ENCODE measurements around the gene DCDC2.
"Not testable (repeated sequence)": the region's sequence is repeated elsewhere in the genome, so short reads cannot be mapped to it uniquely, and the experiment has no call there.

The DCDC2 gene

GRCh38 chr6:24376871-24377270 lies 19.0 kb upstream of the DCDC2 start:
- DNase-seq (ENCODE audit: low spot score), result no peak
- TF ChIP-seq CTCF (IDR thresholded peaks at IDR 0.05; ENCODE audit: extremely low read depth, insufficient read depth, missing control alignments), result no peak
- in situ Hi-C loops (cut with MboI; ENCODE audit: low pct_unique_long_range_greater_than_20kb, low sequenced_read_pairs, unreplicated experiment), result no loop called here

GRCh38 chr6:24374612-24375011 lies 16.8 kb upstream of the DCDC2 start:
- DNase-seq (ENCODE audit: low spot score), result no peak
- in situ Hi-C loops (cut with MboI; ENCODE audit: low pct_unique_long_range_greater_than_20kb, low sequenced_read_pairs, unreplicated experiment), result no loop called here
- no peak for TF ChIP-seq CTCF (IDR thresholded peaks at IDR 0.05; ENCODE audit: extremely low read depth, insufficient read depth, missing control alignments)

DNA sequence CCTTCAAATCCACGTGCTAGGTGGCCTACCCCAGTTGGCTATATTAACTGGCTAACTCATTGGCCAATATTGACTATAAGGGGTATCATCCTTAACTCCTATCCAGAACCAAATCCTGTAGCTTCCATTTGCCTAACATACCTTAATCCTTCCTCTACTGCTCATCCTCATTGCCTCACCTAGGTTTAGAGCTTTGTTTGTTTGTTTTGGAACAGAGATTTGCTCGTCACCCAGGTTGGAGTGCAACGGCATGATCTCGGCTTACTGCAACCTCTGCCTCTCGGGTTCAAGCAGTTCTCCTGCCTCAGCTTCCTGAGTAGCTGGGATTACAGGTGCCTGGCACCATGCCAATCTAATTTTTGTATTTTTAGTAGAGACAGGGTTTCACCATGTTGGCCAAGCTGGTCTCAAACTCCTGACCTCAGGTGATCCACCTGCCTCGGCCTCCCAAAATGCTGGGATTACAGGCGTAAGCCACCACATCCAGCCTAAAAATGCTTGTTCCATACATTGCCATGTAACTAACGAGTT lies 7.3 kb upstream of the DCDC2 start:
- in situ Hi-C loops (cut with MboI; ENCODE audit: low pct_unique_long_range_greater_than_20kb, low sequenced_read_pairs, unreplicated experiment); DNase-seq (ENCODE audit: low spot score): not testable (repeated sequence)

- DNase-seq (ENCODE audit: low spot score); in situ Hi-C loops (cut with MboI; ENCODE audit: low pct_unique_long_range_greater_than_20kb, low sequenced_read_pairs, unreplicated experiment): not testable (repeated sequence)
Observed at GRCh38 chr6:24362363-24362762, 4.5 kb upstream of the DCDC2 start.

- TF ChIP-seq CTCF (IDR thresholded peaks at IDR 0.05; ENCODE audit: extremely low read depth, insufficient read depth, missing control alignments), result peak; percentile 94
- DNase-seq (ENCODE audit: low spot score), result peak; percentile 78
- in situ Hi-C loops (cut with MboI; ENCODE audit: low pct_unique_long_range_greater_than_20kb, low sequenced_read_pairs, unreplicated experiment), result no loop called here
Observed at GRCh38 chr6:24359640-24360454, 2.0 kb upstream of the DCDC2 start.

DNA sequence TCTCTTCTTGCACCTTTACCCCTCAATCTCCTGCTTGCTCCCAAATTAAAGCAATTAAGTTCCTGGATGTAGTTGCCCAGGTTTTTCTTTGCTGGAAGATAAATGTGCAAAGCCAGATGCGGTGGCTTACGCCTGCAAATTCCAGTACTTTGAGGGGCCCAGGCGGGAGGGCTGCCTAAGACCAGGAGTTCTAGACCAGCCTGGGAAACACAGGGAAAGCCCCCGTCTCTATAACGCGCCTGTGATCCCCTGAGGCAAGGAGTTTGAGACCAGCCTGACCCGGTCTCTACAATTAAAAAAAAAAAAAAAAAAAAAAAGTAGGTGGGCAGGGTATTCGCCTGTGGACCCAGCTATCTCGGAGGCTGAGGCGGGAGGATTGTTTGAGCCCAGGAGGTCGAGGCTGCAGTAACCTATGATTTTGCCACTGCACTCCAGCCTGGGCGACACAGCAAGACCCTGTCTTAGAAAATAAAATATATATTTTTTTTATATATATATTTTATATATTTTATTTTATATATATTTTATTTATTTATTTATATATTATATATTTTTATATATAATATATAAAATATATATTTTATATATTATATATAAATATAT lies 461 bp upstream of the DCDC2 start:
- in situ Hi-C loops (cut with MboI; ENCODE audit: low pct_unique_long_range_greater_than_20kb, low sequenced_read_pairs, unreplicated experiment), result no loop called here
- no peak for TF ChIP-seq CTCF (IDR thresholded peaks at IDR 0.05; ENCODE audit: extremely low read depth, insufficient read depth, missing control alignments)
- DNase-seq (ENCODE audit: low spot score), result no peak

GRCh38 chr6:24356310-24356973 lies 1.4 kb downstream of the DCDC2 start:
- DNase-seq (ENCODE audit: low spot score), result no peak
- in situ Hi-C loops (cut with MboI; ENCODE audit: low pct_unique_long_range_greater_than_20kb, low sequenced_read_pairs, unreplicated experiment), result no loop called here
- TF ChIP-seq CTCF (IDR thresholded peaks at IDR 0.05; ENCODE audit: extremely low read depth, insufficient read depth, missing control alignments), result no peak

All from GM13977 (cell line).